Neural cell (in vitro differentiated cells): ENCODE data around the gene SYNPO2. TPM values are rescaled to one million over a fixed set of nuclear protein-coding genes. Genes with fewer than 3 reads are reported as not detected.
"Not testable (repeated sequence)": the region's sequence is repeated elsewhere in the genome, so short reads cannot be mapped to it uniquely, and the experiment has no call there.

Experiments used
- H2AFZ ChIP-seq: fragments of 200-600, 300-800 bp; sonication (generic), shearing (Covaris generic); 2 replicates; pipeline ENCODE4 v1.6.0; 2014; ENCODE audit warnings: low read depth, mild to moderate bottlenecking, antibody characterized with exemption, low read length, moderate library complexity
- H3F3A ChIP-seq: fragments of 200-600 bp; shearing (Covaris generic); 2 replicates; pipeline ENCODE4 v1.6.1; 2016; ENCODE audit warnings: mild to moderate bottlenecking, moderate library complexity, mixed read lengths, antibody characterized with exemption, low read length; ENCODE audit not compliant: insufficient read depth, poor library complexity, severe bottlenecking
- H3K27ac ChIP-seq: fragments of 200-600, 300-800 bp; sonication (generic), shearing (Covaris generic); 2 replicates; pipeline ENCODE4 v1.5.1; 2014; ENCODE audit warnings: mild to moderate bottlenecking, low read length, moderate library complexity
- H3K27me3 ChIP-seq: fragments of 300-800, 200-600 bp; sonication (generic), shearing (Covaris generic); 2 replicates; pipeline ENCODE4 v1.6.0; 2014; ENCODE audit warnings: mild to moderate bottlenecking, low read depth, low read length, moderate library complexity; ENCODE audit not compliant: insufficient read depth
- H3K36me3 ChIP-seq: fragments of 300-800, 200-600 bp; sonication (generic), shearing (Covaris generic); 2 replicates; pipeline ENCODE4 v1.5.1; 2014; ENCODE audit warnings: mild to moderate bottlenecking, antibody characterized with exemption, low read length, moderate library complexity; ENCODE audit not compliant: insufficient read depth
- H3K4me2 ChIP-seq: fragments of 300-800, 200-600 bp; sonication (generic), shearing (Covaris generic); 2 replicates; pipeline ENCODE4 v1.6.0; 2014; ENCODE audit warnings: mild to moderate bottlenecking, low read length
- H3K4me3 ChIP-seq: fragments of 300-800, 200-600 bp; sonication (generic), shearing (Covaris generic); 2 replicates; pipeline ENCODE4 v1.5.1; 2014; ENCODE audit warnings: mild to moderate bottlenecking, low read length, moderate library complexity
- H3K79me2 ChIP-seq: fragments of 200-600 bp; shearing (Covaris generic); replicated peaks from 2 replicates; pipeline ENCODE4 v1.6.0; 2014; ENCODE audit warnings: mild to moderate bottlenecking, low read length, moderate library complexity; ENCODE audit not compliant: insufficient read depth
- H3K9ac ChIP-seq: fragments of 300-800, 200-600 bp; sonication (generic), shearing (Covaris generic); 2 replicates; pipeline ENCODE4 v1.6.1; 2016; ENCODE audit warnings: mild to moderate bottlenecking, low read length, mixed read lengths
- H3K9me2 ChIP-seq: fragments of 200-600 bp; shearing (Covaris generic); 2 replicates; pipeline ENCODE4 v1.6.1; 2016; ENCODE audit warnings: mild to moderate bottlenecking, low read length, mixed read lengths; ENCODE audit not compliant: insufficient read depth
- H3K9me3 ChIP-seq: fragments of 200-600, 300-800 bp; sonication (generic), shearing (Covaris generic); 2 replicates; pipeline ENCODE4 v1.6.1; 2016; ENCODE audit warnings: mild to moderate bottlenecking, mixed run types, low read length, moderate library complexity, mixed read lengths
- H4K20me1 ChIP-seq: fragments of 200-600 bp; shearing (Covaris generic); 2 replicates; pipeline ENCODE4 v1.6.1; 2016; ENCODE audit warnings: mild to moderate bottlenecking, mixed run types; ENCODE audit not compliant: insufficient read depth
- EP300 ChIP-seq: fragments of 450-650 bp; conservative IDR thresholded peaks from 2 replicates; pipeline ENCODE4 v1.6.1; 2014; ENCODE audit warnings: antibody characterized with exemption, mild to moderate bottlenecking, moderate library complexity; ENCODE audit not compliant: poor library complexity, severe bottlenecking
- EZH2 ChIP-seq: fragments of 200-600, 300-800 bp; shearing (Covaris generic), sonication (generic); IDR thresholded peaks from 2 replicates; pipeline ENCODE4 v1.6.1; 2014; ENCODE audit warnings: antibody characterized with exemption, low read length, borderline replicate concordance, mild to moderate bottlenecking; ENCODE audit not compliant: insufficient read depth, poor library complexity, severe bottlenecking
- MXI1 ChIP-seq: fragments of 450-650 bp; conservative IDR thresholded peaks from 2 replicates; pipeline ENCODE4 v1.6.1; 2014; ENCODE audit warnings: antibody characterized with exemption, mild to moderate bottlenecking; ENCODE audit not compliant: poor library complexity, severe bottlenecking
- POLR2AphosphoS5 ChIP-seq: IDR thresholded peaks from 2 replicates; pipeline ENCODE4 v1.6.1; 2012
- RAD21 ChIP-seq: fragments of 450-650 bp; conservative IDR thresholded peaks from 2 replicates; pipeline ENCODE4 v1.6.1; 2014; ENCODE audit warnings: antibody characterized with exemption, mild to moderate bottlenecking, moderate library complexity
- SMC3 ChIP-seq: fragments of 450-650 bp; conservative IDR thresholded peaks from 2 replicates; pipeline ENCODE4 v1.6.1; 2014; ENCODE audit warnings: antibody characterized with exemption, mild to moderate bottlenecking, moderate library complexity; ENCODE audit not compliant: poor library complexity
- TAF1 ChIP-seq: IDR thresholded peaks from 2 replicates; pipeline ENCODE4 v1.6.1; 2012; ENCODE audit warnings: low read depth
- polyA plus RNA-seq: library from polyadenylated mRNA; depleted of rRNA; stranded (reverse); fragments of >200 nt; gene quantifications from 2 replicates; pipeline ENCODE4 v1.2.3, GENCODE V29; 2014
- TF ChIP-seq, protein P1 (sequence below): fragments of 450-650 bp; IDR thresholded peaks from 2 replicates; pipeline ENCODE4 v1.5.1; 2014; ENCODE audit warnings: antibody characterized with exemption, mild to moderate bottlenecking, moderate library complexity; ENCODE audit not compliant: poor library complexity, severe bottlenecking
- TF ChIP-seq, protein P2 (sequence below): IDR thresholded peaks from 2 replicates; pipeline ENCODE4 v1.6.1; 2012; ENCODE audit warnings: borderline replicate concordance

Gene SYNPO2
- polyA plus RNA-seq, 1 donor from 2014 or later = 0.14 TPM

DNA sequence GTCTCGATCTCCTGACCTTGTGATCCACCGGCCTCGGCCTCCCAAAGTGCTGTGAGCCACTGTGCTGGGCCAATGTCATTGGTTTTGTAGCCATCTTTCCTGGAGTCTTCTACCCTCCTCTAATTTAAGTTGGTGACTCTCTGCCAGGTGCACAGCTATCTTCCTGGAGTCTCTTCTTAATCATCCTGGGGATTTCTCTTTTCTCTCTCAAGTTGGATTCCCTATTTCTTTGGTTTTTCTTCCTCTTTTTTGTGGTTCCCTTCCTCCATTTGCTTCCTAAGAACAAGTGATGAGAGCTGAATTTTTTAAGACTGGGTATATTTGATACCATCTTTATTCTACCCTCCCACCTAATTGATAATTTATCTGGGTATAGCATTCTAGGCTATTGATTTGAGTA is 113.8 kb downstream of the SYNPO2 start:
- Histone ChIP-seq H4K20me1 (no peaks in the 10 kb centered on the region), H3K79me2 (no peaks in the 10 kb centered on the region), H3K9me2 (no peaks in the 10 kb centered on the region), H2AFZ (no peak overlapping the region), H3F3A (no peaks in the 10 kb centered on the region), H3K27ac (no peak overlapping the region), H3K36me3 (no peaks in the 10 kb centered on the region), H3K9ac (no peak overlapping the region), H3K9me3 (no peaks in the 10 kb centered on the region), H3K4me2 (no peak overlapping the region), H3K27me3 (no peaks in the 10 kb centered on the region), H3K4me3 (no peak overlapping the region)
- TF ChIP-seq, protein P1, sequence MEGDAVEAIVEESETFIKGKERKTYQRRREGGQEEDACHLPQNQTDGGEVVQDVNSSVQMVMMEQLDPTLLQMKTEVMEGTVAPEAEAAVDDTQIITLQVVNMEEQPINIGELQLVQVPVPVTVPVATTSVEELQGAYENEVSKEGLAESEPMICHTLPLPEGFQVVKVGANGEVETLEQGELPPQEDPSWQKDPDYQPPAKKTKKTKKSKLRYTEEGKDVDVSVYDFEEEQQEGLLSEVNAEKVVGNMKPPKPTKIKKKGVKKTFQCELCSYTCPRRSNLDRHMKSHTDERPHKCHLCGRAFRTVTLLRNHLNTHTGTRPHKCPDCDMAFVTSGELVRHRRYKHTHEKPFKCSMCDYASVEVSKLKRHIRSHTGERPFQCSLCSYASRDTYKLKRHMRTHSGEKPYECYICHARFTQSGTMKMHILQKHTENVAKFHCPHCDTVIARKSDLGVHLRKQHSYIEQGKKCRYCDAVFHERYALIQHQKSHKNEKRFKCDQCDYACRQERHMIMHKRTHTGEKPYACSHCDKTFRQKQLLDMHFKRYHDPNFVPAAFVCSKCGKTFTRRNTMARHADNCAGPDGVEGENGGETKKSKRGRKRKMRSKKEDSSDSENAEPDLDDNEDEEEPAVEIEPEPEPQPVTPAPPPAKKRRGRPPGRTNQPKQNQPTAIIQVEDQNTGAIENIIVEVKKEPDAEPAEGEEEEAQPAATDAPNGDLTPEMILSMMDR = no peak
- TF ChIP-seq EP300 (no peak), SMC3 (no peak), RAD21 (no peak), EZH2 (no peak), MXI1 (no peak), POLR2AphosphoS5 (no peak), TAF1 (no peak)
- TF ChIP-seq, protein P2, sequence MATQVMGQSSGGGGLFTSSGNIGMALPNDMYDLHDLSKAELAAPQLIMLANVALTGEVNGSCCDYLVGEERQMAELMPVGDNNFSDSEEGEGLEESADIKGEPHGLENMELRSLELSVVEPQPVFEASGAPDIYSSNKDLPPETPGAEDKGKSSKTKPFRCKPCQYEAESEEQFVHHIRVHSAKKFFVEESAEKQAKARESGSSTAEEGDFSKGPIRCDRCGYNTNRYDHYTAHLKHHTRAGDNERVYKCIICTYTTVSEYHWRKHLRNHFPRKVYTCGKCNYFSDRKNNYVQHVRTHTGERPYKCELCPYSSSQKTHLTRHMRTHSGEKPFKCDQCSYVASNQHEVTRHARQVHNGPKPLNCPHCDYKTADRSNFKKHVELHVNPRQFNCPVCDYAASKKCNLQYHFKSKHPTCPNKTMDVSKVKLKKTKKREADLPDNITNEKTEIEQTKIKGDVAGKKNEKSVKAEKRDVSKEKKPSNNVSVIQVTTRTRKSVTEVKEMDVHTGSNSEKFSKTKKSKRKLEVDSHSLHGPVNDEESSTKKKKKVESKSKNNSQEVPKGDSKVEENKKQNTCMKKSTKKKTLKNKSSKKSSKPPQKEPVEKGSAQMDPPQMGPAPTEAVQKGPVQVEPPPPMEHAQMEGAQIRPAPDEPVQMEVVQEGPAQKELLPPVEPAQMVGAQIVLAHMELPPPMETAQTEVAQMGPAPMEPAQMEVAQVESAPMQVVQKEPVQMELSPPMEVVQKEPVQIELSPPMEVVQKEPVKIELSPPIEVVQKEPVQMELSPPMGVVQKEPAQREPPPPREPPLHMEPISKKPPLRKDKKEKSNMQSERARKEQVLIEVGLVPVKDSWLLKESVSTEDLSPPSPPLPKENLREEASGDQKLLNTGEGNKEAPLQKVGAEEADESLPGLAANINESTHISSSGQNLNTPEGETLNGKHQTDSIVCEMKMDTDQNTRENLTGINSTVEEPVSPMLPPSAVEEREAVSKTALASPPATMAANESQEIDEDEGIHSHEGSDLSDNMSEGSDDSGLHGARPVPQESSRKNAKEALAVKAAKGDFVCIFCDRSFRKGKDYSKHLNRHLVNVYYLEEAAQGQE = no peak

DNA sequence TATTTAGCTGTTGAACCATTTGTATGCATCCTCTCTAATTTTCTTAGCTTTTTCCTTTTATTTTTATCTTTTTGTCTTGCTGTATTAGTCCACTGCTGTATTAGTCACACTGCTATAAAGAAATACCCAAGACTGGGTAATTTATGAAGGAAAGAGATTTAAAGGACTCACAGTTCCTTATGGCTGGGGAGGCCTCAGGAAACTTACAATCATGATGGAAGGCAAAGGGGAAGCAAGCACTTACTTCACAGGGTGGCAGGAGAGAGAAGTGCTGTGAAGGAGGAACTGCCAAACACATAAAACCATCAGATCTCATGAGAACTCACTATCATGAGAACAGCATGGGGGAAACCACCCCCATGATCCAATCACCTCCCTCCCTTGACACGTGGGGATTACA is 114.3 kb downstream of the SYNPO2 start:
- not testable (repeated sequence) for H3K9me2 ChIP-seq, H3K9me3 ChIP-seq, H3K27me3 ChIP-seq, H3K27ac ChIP-seq, H3K4me3 ChIP-seq, H2AFZ ChIP-seq, H3K9ac ChIP-seq, H3K36me3 ChIP-seq, H3K79me2 ChIP-seq, H4K20me1 ChIP-seq, H3F3A ChIP-seq, H3K4me2 ChIP-seq

DNA sequence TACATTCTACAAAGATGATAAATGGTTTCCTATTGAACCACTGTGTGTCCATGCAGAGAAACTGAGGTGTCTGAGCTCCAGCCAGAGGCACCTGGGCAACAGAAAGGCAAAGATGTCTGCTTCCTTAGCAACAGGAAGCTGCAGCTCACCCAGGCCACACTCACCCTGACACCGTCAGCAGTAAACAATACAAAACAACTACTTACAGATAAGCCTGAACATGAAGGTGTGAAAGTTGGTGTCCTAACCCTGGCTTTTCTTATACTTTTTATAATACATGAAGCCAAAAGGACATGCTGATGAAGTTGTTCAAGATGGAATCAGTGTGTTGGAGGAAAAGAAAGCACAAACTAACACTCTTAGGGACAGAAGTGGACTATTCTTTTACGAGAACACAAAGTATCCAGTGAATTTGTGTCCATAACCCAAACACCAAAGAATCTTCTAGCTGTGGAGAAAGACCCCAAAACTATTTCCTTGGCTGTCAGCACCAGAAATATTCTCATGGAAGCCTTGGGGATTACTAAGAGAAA is 117.3 kb downstream of the SYNPO2 start:
- H3F3A ChIP-seq = no peaks in the 10 kb centered on the region
- no peak overlapping the region for H2AFZ ChIP-seq
- TF ChIP-seq EZH2 (no peak), MXI1 (no peak), RAD21 (no peak), TAF1 (no peak), POLR2AphosphoS5 (no peak), EP300 (no peak), SMC3 (no peak)
- TF ChIP-seq, protein P2 = no peak
- TF ChIP-seq, protein P1 = no peak

More for the DNA sequence above, 117.3 kb downstream of the SYNPO2 start:
- H3K79me2 ChIP-seq = no peaks in the 10 kb centered on the region
- H3K27ac ChIP-seq = no peak overlapping the region
- no peak overlapping the region for H3K9ac ChIP-seq
- no peaks in the 10 kb centered on the region for H4K20me1 ChIP-seq
- no peaks in the 10 kb centered on the region for H3K9me2 ChIP-seq
- H3K36me3 ChIP-seq = no peaks in the 10 kb centered on the region
- no peak overlapping the region for H3K4me2 ChIP-seq
- no peaks in the 10 kb centered on the region for H3K27me3 ChIP-seq
- H3K9me3 ChIP-seq = no peaks in the 10 kb centered on the region
- no peak overlapping the region for H3K4me3 ChIP-seq
